ENCODE measurements around the gene PAPLN. TPM values are rescaled to one million over a fixed set of nuclear protein-coding genes. Genes with fewer than 3 reads are reported as not detected.

PAPLN gene
- total and polyA plus RNA-seq, 2 of the 13 experiments (the other 11 are each of a cell fraction or from before 2014, with no cell fraction given), result not detected

DNA sequence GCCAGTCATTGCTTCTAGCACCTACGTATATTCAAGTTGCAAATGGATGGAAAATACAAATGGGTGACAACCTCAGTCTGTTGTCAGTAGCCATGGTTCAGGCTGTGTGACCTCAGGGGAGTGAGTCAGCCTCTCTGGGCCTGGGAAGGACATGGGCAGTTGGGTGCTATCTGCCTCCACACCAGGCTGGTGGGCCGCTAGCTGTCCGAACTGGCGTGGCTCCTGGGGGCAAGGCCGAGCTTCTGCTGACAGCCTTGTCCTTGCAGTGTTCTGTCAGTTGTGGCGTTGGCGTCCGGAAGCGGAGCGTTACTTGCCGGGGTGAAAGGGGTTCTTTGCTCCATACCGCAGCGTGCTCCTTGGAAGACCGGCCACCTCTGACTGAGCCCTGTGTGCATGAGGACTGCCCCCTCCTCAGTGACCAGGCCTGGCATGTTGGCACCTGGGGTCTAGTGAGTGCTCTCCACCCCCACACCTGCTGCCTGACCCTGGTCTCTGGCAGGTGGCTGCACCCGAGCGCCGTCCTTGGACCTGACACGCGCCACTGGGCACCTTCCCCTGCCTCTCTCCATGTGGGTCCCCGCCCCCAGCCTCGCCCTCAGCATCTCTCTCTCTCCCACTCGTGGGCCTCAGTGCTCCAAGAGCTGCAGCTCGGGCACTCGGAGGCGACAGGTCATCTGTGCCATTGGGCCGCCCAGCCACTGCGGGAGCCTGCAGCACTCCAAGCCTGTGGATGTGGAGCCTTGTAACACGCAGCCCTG lies 17.1 kb downstream of the PAPLN start:
- Histone ChIP-seq H3K79me2 (ENCODE audit: insufficient read depth, low read length) (no peaks in the 10 kb centered on the region), H3K27me3 (ENCODE audit: control insufficient read depth in 1 of 2, insufficient read depth in 2 of 2, low read length in 2 of 2) (peaks cover 18 to 61% of the 10 kb centered on the region in 2 experiments; a peak in 4 of 5 replicates), H3K36me3 (replicated peaks in 1 of 2; ENCODE audit: control insufficient read depth in 1 of 2, insufficient read depth in 2 of 2, low read length in 2 of 2) (no peaks in the 10 kb centered on the region), H3K4me1 (ENCODE audit: insufficient read depth, low read length) (peaks cover 15% of the 10 kb centered on the region; the same call in 1 of the 2 replicates), H3K27ac (ENCODE audit: extremely low read length, insufficient read depth, low read length) (no peak overlapping the region), H2AFZ (ENCODE audit: low read length) (no peak overlapping the region), H3K9me3 (ENCODE audit: low read length) (no peaks in the 10 kb centered on the region), H3K4me3 (replicated peaks in 1 of 3; ENCODE audit: insufficient read depth in 1 of 3, low read depth in 2 of 3, low read length in 3 of 3) (no peak overlapping the region), H3K9ac (ENCODE audit: insufficient read depth, low read depth, low read length) (no peak overlapping the region), H4K20me1 (ENCODE audit: insufficient read depth, low read length) (no peaks in the 10 kb centered on the region), H3K4me2 (ENCODE audit: low read depth, low read length) (peak overlapping the region; percentile 12; the same call in 1 of the 2 replicates)
- FAIRE-seq (no peak), ATAC-seq (no peak), DNase-seq (ENCODE audit: low spot score) (no peak)
- no TSS peak for BruUV-seq (replicated peaks)
- WGBS (ENCODE audit: low lambda C conversion rate), result 38% methylated on average over 9 of the region's 28 CpGs
- POLR2A ChIA-PET, result interaction anchor here (0.5 kb wide), 1 partner anchor 481 kb away, joined by 3 read pairs; no protein-coding TSS in a partner anchor
- CTCF ChIA-PET (ENCODE audit: low intra/inter-chr PET ratio, low total read pairs), result no interaction called here
- in situ Hi-C loops (cut with HindIII; ENCODE audit: extremely low pct_ligation_motif_present, low pct_unique_long_range_greater_than_20kb), result no loop called here
- intact Hi-C loops (cut with micrococcal nuclease; ENCODE audit: unreplicated experiment), result no loop called here
- TF ChIP-seq AKAP8 (CRISPR knock-in tag; IDR thresholded peaks at IDR 0.05), result no peak
- TF ChIP-seq ZNF768 (CRISPR knock-in tag; IDR thresholded peaks at IDR 0.05), result peak; percentile 99
- TF ChIP-seq, protein P1, sequence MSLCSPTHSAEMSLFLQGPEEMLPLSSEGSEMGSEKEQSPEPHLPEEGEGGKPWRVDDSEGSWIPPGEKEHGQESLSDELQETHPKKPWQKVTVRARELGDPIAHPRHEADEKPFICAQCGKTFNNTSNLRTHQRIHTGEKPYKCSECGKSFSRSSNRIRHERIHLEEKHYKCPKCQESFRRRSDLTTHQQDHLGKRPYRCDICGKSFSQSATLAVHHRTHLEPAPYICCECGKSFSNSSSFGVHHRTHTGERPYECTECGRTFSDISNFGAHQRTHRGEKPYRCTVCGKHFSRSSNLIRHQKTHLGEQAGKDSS (CRISPR knock-in tag; IDR thresholded peaks at IDR 0.05; ENCODE audit: borderline replicate concordance, low read depth), result no peak
- no peak for TF ChIP-seq CHD4 (IDR thresholded peaks at IDR 0.05; ENCODE audit: borderline replicate concordance, low read length)
- peak; percentile 65; the same call in 1 of the 2 replicates for TF ChIP-seq ZMYM3 (CRISPR knock-in tag; IDR thresholded peaks at IDR 0.05)
- no peak for TF ChIP-seq HIVEP1 (CRISPR knock-in tag; IDR thresholded peaks at IDR 0.05)
- no peak for TF ChIP-seq ZNF749 (CRISPR knock-in tag; IDR thresholded peaks at IDR 0.05; ENCODE audit: borderline replicate concordance)
- no peak for TF ChIP-seq KDM1A (CRISPR knock-in tag; IDR thresholded peaks at IDR 0.05)
- TF ChIP-seq, protein P2, sequence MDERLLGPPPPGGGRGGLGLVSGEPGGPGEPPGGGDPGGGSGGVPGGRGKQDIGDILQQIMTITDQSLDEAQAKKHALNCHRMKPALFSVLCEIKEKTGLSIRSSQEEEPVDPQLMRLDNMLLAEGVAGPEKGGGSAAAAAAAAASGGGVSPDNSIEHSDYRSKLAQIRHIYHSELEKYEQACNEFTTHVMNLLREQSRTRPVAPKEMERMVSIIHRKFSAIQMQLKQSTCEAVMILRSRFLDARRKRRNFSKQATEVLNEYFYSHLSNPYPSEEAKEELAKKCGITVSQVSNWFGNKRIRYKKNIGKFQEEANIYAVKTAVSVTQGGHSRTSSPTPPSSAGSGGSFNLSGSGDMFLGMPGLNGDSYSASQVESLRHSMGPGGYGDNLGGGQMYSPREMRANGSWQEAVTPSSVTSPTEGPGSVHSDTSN (CRISPR knock-in tag; IDR thresholded peaks at IDR 0.05), result no peak
